ENCODE results near the gene TTLL5.

DNA sequence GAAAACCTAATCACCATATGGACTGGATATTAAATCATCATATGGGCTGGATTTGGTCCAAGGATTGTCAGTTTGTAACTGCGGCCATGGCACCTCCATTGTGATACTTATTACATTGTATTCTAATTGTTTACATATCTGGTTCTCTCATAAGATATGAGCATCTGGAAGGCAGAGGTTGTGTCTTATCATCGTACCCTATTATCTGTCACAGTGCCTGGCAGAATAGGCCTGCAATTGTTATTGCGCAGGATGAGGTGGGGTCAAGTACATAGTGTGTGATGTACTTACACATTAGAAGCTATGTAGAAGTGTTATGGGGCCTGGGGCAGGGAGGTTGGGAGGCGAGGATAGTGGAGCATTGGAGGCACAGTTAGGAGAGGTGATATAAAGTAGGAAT, 329.3 kb downstream of the TTLL5 start:
- TF ChIP-seq, protein P1, sequence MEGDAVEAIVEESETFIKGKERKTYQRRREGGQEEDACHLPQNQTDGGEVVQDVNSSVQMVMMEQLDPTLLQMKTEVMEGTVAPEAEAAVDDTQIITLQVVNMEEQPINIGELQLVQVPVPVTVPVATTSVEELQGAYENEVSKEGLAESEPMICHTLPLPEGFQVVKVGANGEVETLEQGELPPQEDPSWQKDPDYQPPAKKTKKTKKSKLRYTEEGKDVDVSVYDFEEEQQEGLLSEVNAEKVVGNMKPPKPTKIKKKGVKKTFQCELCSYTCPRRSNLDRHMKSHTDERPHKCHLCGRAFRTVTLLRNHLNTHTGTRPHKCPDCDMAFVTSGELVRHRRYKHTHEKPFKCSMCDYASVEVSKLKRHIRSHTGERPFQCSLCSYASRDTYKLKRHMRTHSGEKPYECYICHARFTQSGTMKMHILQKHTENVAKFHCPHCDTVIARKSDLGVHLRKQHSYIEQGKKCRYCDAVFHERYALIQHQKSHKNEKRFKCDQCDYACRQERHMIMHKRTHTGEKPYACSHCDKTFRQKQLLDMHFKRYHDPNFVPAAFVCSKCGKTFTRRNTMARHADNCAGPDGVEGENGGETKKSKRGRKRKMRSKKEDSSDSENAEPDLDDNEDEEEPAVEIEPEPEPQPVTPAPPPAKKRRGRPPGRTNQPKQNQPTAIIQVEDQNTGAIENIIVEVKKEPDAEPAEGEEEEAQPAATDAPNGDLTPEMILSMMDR (IDR thresholded peaks at IDR 0.05), result no peak
- TF ChIP-seq POLR2A (IDR thresholded peaks at IDR 0.05), result no peak
